ENCODE data around the gene CHPF2. TPM values are rescaled to one million over a fixed set of nuclear protein-coding genes. Genes with fewer than 3 reads are reported as not detected.

The CHPF2 gene
- total RNA-seq, 6 experiments from 2014 or later: 11.9 to 20.7 (median 17.7) TPM

GRCh38 chr7:151226875-151227782 is 5.2 kb upstream of the CHPF2 start, which contains the start of gene ABCF2:
Gene ABCF2, minus strand, starts transcription at chr7:151227205. Its CDS starts 747 bp downstream, at chr7:151226458.
- no peaks in the 10 kb centered on the region for H3K27me3 ChIP-seq

GRCh38 chr7:151228024-151228866 is 4.0 kb upstream of the CHPF2 start:
- ATAC-seq (no peak), DNase-seq (peak in 1 of 3 donors; percentile 4)
- H3K27ac ChIP-seq: peak overlapping the region in 2 of 3 donors; percentile 45 to 59
- peaks cover 0 to 17% (median 7%) of the 10 kb centered on the region in 4 donors for H3K36me3 ChIP-seq
- H3K27me3 ChIP-seq: no peaks in the 10 kb centered on the region
- H3K4me1 ChIP-seq: peaks cover 0 to 23% (median 9%) of the 10 kb centered on the region in 4 donors
- intact Hi-C loops (cut with DNase I): no loop called here
- H3K9me3 ChIP-seq: no peaks in the 10 kb centered on the region
- H3K4me3 ChIP-seq: peak overlapping the region; percentile 80 to 95 (median 87)
- 72% methylated on average over 10 of the region's 10 CpGs for WGBS (ENCODE audit: insufficient coverage, low coverage, low lambda C conversion rate, missing lambda C conversion rate)
- TF ChIP-seq POLR2A (IDR thresholded peaks at IDR 0.05): no peak
- TF ChIP-seq CTCF (IDR thresholded peaks at IDR 0.05): no peak

More at GRCh38 chr7:151226875-151227782, 5.2 kb upstream of the CHPF2 start, which contains the start of gene ABCF2:
- peak; percentile 97 to 99 (median 98) for DNase-seq
- under 1% methylated on average over 45 of the region's 68 CpGs for WGBS (ENCODE audit: insufficient coverage, low coverage, low lambda C conversion rate, missing lambda C conversion rate)
- peak; percentile 98 to 99 (median 99) for ATAC-seq
- Histone ChIP-seq H3K36me3 (peaks cover 0 to 29% (median 8%) of the 10 kb centered on the region in 4 donors), H3K27ac (peak within 1 kb of the TSS; percentile 45 to 59 (median 54)), H3K4me3 (peak within 1 kb of the TSS; percentile 80 to 95 (median 87)), H3K4me1 (peaks cover 0 to 21% (median 7%) of the 10 kb centered on the region in 4 donors), H3K9me3 (no peaks in the 10 kb centered on the region)
- TF ChIP-seq CTCF (IDR thresholded peaks at IDR 0.05): no peak
- TF ChIP-seq POLR2A (IDR thresholded peaks at IDR 0.05): peak; percentile 44
- intact Hi-C loops (cut with DNase I): no loop called here

GRCh38 chr7:151229249-151229648 is 3.0 kb upstream of the CHPF2 start:
- Histone ChIP-seq H3K4me3 (no peak overlapping the region), H3K9me3 (no peaks in the 10 kb centered on the region), H3K27ac (no peak overlapping the region), H3K4me1 (peaks cover 0 to 30% (median 13%) of the 10 kb centered on the region in 4 donors), H3K27me3 (no peaks in the 10 kb centered on the region), H3K36me3 (peaks cover 0 to 8% (median 2%) of the 10 kb centered on the region in 4 donors)
- WGBS (ENCODE audit: insufficient coverage, low coverage, low lambda C conversion rate, missing lambda C conversion rate): 66% methylated on average over 3 of the region's 10 CpGs
- DNase-seq (no peak), ATAC-seq (no peak)
- intact Hi-C loops (cut with DNase I): no loop called here
- TF ChIP-seq CTCF (IDR thresholded peaks at IDR 0.05): no peak
- no peak for TF ChIP-seq POLR2A (IDR thresholded peaks at IDR 0.05)

- intact Hi-C loops (cut with DNase I): no loop called here
- 89% methylated on average over 1 of the region's 1 CpG for WGBS (ENCODE audit: insufficient coverage, low coverage, low lambda C conversion rate, missing lambda C conversion rate)
- H3K27ac ChIP-seq: no peak overlapping the region
- no peaks in the 10 kb centered on the region for H3K27me3 ChIP-seq
- ATAC-seq (no peak), DNase-seq (no peak)
- H3K36me3 ChIP-seq: peaks cover 0 to 6% (median 0%) of the 10 kb centered on the region in 4 donors
- peaks cover 0 to 25% (median 10%) of the 10 kb centered on the region in 4 donors for H3K4me1 ChIP-seq
- TF ChIP-seq POLR2A (IDR thresholded peaks at IDR 0.05) (no peak), CTCF (IDR thresholded peaks at IDR 0.05) (no peak)
- no peak overlapping the region for H3K4me3 ChIP-seq
- H3K9me3 ChIP-seq: no peaks in the 10 kb centered on the region
These were observed 1.2 kb upstream of the CHPF2 start for GRCh38 chr7:151231080-151231479.
